DND-41 (cell line): ENCODE measurements around the gene TTLL10.

Experiments used
- CTCF ChIP-seq: IDR thresholded peaks from 2 replicates; pipeline ENCODE4 v1.5.1; 2012; ENCODE audit warnings: borderline replicate concordance, low read length, moderate library complexity, mild to moderate bottlenecking; ENCODE audit not compliant: poor library complexity, severe bottlenecking; ENCODE audit errors: extremely low read depth
- EZH2 ChIP-seq: IDR thresholded peaks from 3 replicates; pipeline ENCODE4 v1.6.1; 2012; ENCODE audit warnings: borderline replicate concordance, low read depth, mild to moderate bottlenecking, moderate library complexity, low read length, inconsistent platforms; ENCODE audit not compliant: severe bottlenecking

- TF ChIP-seq CTCF (no peak), EZH2 (no peak)
These were observed 40.5 kb upstream of the TTLL10 start for GRCh38 chr1:1132956-1133750.
